Uterus (tissue), 4 donors: Measurements from ENCODE around the gene CLMP. TPM values are rescaled to one million over a fixed set of nuclear protein-coding genes. Genes with fewer than 3 reads are reported as not detected.

Source experiments
- DNase-seq, 2 donors: peaks; one replicate each; pipeline ENCODE4 v3.0.0-alpha.2; 2019 to 2020
- H3K27ac ChIP-seq, 2 donors: fragments of 200-600 bp; sonication (generic); 1 replicate in 1 of 2; 2 replicates in 1 of 2; pipeline ENCODE4 v1.5.1; 2016 to 2018
- H3K27me3 ChIP-seq, 2 donors: fragments of 200-600 bp; sonication (generic); one replicate each; pipeline ENCODE4 v1.5.1; 2018 to 2019; ENCODE audit warnings: control low read depth in 1 of 2
- H3K36me3 ChIP-seq, 2 donors: fragments of 200-600 bp; sonication (generic); one replicate each; pipeline ENCODE4 v1.5.1; 2019; ENCODE audit warnings: control low read depth in 1 of 2
- H3K4me1 ChIP-seq, 2 donors: fragments of 200-600 bp; sonication (generic); one replicate each; pipeline ENCODE4 v1.5.1; 2018 to 2019; ENCODE audit warnings: control low read depth in 1 of 2
- H3K4me3 ChIP-seq, 2 donors: fragments of 200-600 bp; sonication (generic); 1 replicate in 1 of 2; 2 replicates in 1 of 2; pipeline ENCODE4 v1.5.1; 2018 to 2019; ENCODE audit warnings: mild to moderate bottlenecking in 1 of 2
- H3K9me3 ChIP-seq, 2 donors: fragments of 200-600 bp; sonication (generic); one replicate each; pipeline ENCODE4 v1.5.1; 2019; ENCODE audit warnings: control low read depth in 1 of 2
- CTCF ChIP-seq, 4 experiments: fragments of 200-600 bp in 2 of 4; fragments of 450-650 bp in 2 of 4; sonication (generic) in 2 of 4; IDR thresholded peaks; one replicate each; pipeline ENCODE4 v1.5.1; 2016 to 2019; ENCODE audit warnings: antibody characterized with exemption in 4 of 4, mild to moderate bottlenecking in 2 of 4, moderate library complexity in 1 of 4
- POLR2A ChIP-seq, 2 donors: fragments of 450-650 bp; IDR thresholded peaks; one replicate each; pipeline ENCODE4 v1.6.1; 2016; ENCODE audit warnings: antibody characterized with exemption in 2 of 2, mild to moderate bottlenecking in 1 of 2, moderate library complexity in 1 of 2
- intact Hi-C: fragments of 100-400 bp; cut with DNase I; formaldehyde crosslinking; loops from one replicate; pipeline ENCODE4 v1.15.1; 2023; ENCODE audit warnings: low total_unique reads
- total RNA-seq, 4 donors: library from RNA; depleted of rRNA in 3 of 4; stranded (reverse); fragments of >200 nt in 3 of 4; gene quantifications; one replicate each; pipeline versions ENCODE4 v1.1.0 to v1.2.4, GENCODE V29; 2014 to 2023
- donor health status: DM: yes; HTN: yes; CAD: no.

CLMP gene
- total RNA-seq, 4 donors from 2014 or later: 51.6 to 143 (median 95.7) TPM

DNA sequence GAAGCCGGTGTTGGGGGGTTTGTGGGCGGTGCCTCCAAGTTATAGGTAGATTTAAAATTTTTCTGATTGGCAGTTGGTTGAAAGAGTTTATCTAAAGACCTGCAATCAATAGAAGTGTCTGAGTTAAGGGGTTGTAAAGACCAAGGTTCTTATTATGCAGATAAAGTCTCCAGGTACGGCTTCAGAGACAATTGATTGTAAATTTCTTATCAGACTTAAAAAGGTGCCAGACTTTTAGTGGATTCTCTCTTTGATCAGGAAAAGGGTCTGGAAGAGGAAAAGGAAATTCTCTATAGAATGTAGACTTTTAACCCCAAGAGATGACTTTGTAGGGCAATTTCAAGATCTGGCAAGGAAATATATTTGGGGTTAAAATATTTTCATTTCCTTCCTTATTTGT is 25.2 kb downstream of the CLMP start:
- DNase-seq: no peak
- intact Hi-C loops: loop anchor here (10.0 kb wide), 1 partner anchor 75 kb away; no protein-coding TSS in a partner anchor
- Histone ChIP-seq H3K4me1 (peaks cover 0 to 4% of the 10 kb centered on the region in 2 donors), H3K27ac (peak overlapping the region in 1 of 2 donors; percentile 80), H3K4me3 (no peak overlapping the region), H3K9me3 (no peaks in the 10 kb centered on the region), H3K36me3 (no peaks in the 10 kb centered on the region), H3K27me3 (no peaks in the 10 kb centered on the region)
- no peak for TF ChIP-seq CTCF (IDR thresholded peaks at IDR 0.05)
- no peak for TF ChIP-seq POLR2A (IDR thresholded peaks at IDR 0.05)

DNA sequence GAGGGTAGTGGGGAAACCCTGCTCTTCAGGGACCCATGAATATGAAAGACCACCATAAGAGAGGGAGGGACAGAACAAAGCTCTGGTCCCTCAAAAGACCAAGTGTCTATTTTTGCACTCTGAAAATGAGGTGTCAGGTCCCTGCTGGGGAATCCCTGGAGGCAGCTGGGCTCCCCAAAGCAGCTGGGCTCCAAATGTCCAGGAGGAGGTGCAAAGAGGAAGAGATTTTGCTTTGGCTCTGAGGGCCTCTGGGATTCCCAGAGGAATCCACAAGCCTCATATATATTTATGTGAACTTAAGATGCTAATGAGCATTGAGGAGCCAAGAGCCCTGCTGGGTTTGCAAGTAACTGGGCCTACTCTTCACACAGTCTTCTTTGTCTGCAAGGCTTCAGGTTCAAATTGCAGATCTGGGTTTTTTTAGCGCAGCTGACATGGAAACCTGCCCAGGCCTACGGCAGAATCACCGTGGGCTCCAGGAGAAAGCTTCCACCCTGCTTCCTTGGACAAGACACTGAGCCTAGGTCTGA is 26.0 kb downstream of the CLMP start:
- H3K36me3 ChIP-seq: no peaks in the 10 kb centered on the region
- DNase-seq: no peak
- peaks cover 0 to 4% of the 10 kb centered on the region in 2 donors for H3K4me1 ChIP-seq
- no peak for TF ChIP-seq POLR2A (IDR thresholded peaks at IDR 0.05)
- TF ChIP-seq CTCF (IDR thresholded peaks at IDR 0.05): no peak
- no peaks in the 10 kb centered on the region for H3K9me3 ChIP-seq
- intact Hi-C loops: loop anchor here (10.0 kb wide), 1 partner anchor 76 kb away; no protein-coding TSS in a partner anchor
- no peaks in the 10 kb centered on the region for H3K27me3 ChIP-seq
- H3K4me3 ChIP-seq: no peak overlapping the region
- peak overlapping the region in 1 of 2 donors; percentile 80 for H3K27ac ChIP-seq

DNA sequence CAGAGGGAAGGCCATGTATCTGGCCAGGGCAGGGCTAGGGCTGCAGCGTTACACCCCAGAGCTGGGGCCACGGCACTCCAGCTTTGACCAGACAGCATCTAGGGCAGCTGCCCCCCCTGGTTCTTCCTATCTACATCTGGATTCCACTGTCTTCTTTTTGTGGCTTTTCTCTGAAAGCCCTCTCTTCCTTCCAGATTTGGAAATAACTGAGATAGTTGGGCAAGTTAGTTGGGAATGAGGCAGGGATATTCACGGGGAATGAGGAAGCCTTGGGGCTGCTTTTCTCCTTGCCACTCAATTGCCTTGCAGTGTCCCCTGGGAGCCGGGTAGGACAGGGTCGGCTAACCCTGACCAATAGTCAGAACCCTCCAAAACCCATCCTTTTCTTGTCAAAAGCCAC is 26.8 kb downstream of the CLMP start:
- H3K36me3 ChIP-seq: no peaks in the 10 kb centered on the region
- peaks cover 0 to 4% of the 10 kb centered on the region in 2 donors for H3K4me1 ChIP-seq
- H3K27me3 ChIP-seq: no peaks in the 10 kb centered on the region
- DNase-seq: no peak
- no peak overlapping the region for H3K4me3 ChIP-seq
- H3K9me3 ChIP-seq: no peaks in the 10 kb centered on the region
- peak overlapping the region; percentile 36 to 80 for H3K27ac ChIP-seq
- intact Hi-C loops: loop anchor here (10.0 kb wide), 1 partner anchor 77 kb away; no protein-coding TSS in a partner anchor
- TF ChIP-seq POLR2A (IDR thresholded peaks at IDR 0.05): no peak
- no peak for TF ChIP-seq CTCF (IDR thresholded peaks at IDR 0.05)

DNA sequence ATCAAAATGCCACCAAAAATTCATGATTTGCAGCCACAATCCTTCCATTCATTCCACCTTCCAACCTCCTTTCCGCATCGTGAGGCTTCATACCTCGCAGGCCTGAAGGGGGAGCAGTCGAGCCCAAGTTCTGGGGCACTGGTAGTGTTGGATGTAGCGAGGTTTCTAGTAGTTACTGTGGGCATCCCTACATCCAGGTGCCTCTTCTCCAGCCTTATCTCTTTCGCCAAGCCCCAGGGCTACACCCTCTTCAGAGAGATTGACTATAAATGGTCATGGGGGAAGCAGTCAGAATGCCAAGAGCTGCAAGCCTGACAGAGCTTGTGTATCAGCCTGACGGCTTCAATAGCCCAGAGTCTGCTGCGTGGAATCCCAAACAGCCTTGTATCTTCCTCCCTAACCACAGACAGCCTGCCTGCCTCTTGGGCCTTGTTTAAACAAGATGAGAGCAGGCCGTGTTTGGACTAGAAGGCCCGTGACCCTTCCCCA is 28.9 kb downstream of the CLMP start:
- no peaks in the 10 kb centered on the region for H3K9me3 ChIP-seq
- peak; percentile 75 to 89 for DNase-seq
- intact Hi-C loops: loop anchor here (10.0 kb wide), 1 partner anchor 79 kb away; no protein-coding TSS in a partner anchor
- TF ChIP-seq CTCF (IDR thresholded peaks at IDR 0.05) (peak; percentile 53 to 69 (median 62)), POLR2A (IDR thresholded peaks at IDR 0.05) (no peak)
- peak overlapping the region; percentile 75 to 80 for H3K27ac ChIP-seq
- no peaks in the 10 kb centered on the region for H3K36me3 ChIP-seq
- H3K4me3 ChIP-seq: no peak overlapping the region
- H3K27me3 ChIP-seq: no peaks in the 10 kb centered on the region
- peaks cover 0 to 4% of the 10 kb centered on the region in 2 donors for H3K4me1 ChIP-seq

- Histone ChIP-seq H3K27me3 (no peaks in the 10 kb centered on the region), H3K9me3 (no peaks in the 10 kb centered on the region), H3K36me3 (no peaks in the 10 kb centered on the region), H3K4me3 (no peak overlapping the region), H3K27ac (peak overlapping the region in 1 of 2 donors; percentile 80), H3K4me1 (peaks cover 0 to 4% of the 10 kb centered on the region in 2 donors)
- intact Hi-C loops: loop anchor here (10.0 kb wide), 1 partner anchor 80 kb away; no protein-coding TSS in a partner anchor
- no peak for DNase-seq
- TF ChIP-seq CTCF (IDR thresholded peaks at IDR 0.05): no peak
- no peak for TF ChIP-seq POLR2A (IDR thresholded peaks at IDR 0.05)
These were observed 30.2 kb downstream of the CLMP start for GRCh38 chr11:123164732-123165450.
